Activated gamma-delta T cell treated with anti-CD3 and anti-CD28 coated beads, Interleukin-2, amount 50 U/mL, for 16 hours (primary cell): ENCODE data around the gene GIT2.
A peak's percentile ranks its signal among the peaks of the same experiment; 100 is the strongest.
"Not testable (repeated sequence)": the region's sequence is repeated elsewhere in the genome, so short reads cannot be mapped to it uniquely, and the experiment has no call there.

Experiments
- DNase-seq: peaks from one replicate; pipeline ENCODE4 v3.0.0-alpha.2; 2020; ENCODE audit warnings: low read depth

Gene GIT2, protein sequence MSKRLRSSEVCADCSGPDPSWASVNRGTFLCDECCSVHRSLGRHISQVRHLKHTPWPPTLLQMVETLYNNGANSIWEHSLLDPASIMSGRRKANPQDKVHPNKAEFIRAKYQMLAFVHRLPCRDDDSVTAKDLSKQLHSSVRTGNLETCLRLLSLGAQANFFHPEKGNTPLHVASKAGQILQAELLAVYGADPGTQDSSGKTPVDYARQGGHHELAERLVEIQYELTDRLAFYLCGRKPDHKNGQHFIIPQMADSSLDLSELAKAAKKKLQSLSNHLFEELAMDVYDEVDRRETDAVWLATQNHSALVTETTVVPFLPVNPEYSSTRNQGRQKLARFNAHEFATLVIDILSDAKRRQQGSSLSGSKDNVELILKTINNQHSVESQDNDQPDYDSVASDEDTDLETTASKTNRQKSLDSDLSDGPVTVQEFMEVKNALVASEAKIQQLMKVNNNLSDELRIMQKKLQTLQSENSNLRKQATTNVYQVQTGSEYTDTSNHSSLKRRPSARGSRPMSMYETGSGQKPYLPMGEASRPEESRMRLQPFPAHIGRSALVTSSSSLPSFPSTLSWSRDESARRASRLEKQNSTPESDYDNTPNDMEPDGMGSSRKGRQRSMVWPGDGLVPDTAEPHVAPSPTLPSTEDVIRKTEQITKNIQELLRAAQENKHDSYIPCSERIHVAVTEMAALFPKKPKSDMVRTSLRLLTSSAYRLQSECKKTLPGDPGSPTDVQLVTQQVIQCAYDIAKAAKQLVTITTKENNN

DNA sequence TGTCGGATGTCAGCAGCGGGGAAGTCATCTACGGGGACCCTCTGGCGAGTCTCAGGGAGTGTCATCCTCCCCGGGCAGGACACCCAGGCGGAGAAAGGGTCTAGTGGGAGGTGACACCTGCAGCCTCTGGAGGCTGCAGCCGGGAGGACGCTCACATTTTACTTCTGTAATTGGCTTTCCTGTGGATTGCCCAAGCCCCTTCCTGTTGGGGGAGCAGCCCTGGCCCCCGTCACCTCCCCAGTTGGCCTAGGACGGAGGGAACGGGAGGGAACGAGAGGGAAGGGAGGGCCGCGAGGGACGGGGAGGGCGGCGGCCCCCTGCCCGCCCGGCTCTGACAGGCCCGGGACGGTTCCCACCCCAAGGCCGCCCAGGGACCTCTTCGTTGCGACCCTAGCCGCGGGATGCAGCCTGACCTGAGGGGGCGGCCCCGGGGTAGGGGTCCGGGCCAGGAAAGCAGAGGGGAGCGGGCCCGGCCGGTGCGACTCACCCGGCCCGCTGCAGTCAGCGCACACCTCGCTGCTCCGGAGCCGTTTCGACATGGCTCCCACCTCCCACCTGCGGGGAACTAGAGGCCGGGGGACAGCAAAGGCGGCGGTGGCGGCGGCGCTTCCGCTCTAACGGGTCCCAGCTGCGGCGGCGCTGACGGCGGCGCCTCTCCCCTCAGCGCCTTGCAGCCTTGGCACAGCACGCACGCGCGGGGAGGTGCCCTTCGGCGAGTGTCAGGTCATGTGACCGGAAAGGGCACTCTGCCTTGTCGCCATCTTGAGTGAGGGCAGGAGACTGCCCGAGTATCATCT lies at the start of gene GIT2:
TSS of gene GIT2 (minus strand) at position 683 of the 797 bp plus-strand sequence. CDS start at position 539, 144 bp downstream.
- peak; percentile 92 for DNase-seq

GRCh38 chr12:110042264-110042663 lies 46.1 kb upstream of the GIT2 start:
- no peak for DNase-seq

DNA sequence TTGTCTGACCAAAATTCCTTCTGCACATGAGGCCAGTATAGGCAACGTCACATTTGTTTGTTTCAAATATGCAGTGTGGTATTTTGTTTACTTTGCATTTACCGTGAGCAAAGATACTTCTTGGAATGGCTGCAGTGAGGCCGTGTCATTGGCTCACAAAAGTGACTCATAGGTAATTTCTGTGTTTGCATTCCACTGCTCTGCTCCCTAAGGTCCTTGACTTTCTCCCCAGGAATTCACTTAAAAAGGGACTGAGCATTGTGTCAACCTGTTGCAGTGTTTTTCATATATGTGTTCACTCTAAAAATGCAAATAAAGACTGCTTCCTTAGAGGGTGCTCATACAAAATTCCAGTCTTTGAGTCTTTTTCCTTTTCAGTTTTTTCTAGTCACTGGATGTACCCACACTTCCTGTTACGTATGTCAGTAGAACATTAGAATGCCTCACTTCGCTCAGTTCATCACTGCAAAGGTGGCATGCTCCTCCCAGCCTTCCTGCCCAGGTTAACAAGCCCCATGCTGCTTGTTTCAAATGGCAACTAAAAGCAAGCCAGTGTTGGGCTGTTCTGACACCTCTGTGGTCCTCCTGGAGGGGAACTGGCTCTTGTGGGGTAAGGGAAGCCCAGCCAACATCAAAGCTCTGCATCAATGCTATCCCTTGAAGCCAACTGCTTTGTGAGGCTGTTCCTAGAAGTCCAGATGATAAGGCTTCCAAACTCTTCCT lies 43.1 kb upstream of the GIT2 start:
- DNase-seq, result no peak

- no peak for DNase-seq
Observed at GRCh38 chr12:110038741-110039084, 42.5 kb upstream of the GIT2 start.

GRCh38 chr12:110037315-110037714 lies 41.1 kb upstream of the GIT2 start:
- DNase-seq, result no peak

- no peak for DNase-seq
Observed at GRCh38 chr12:110035534-110036104, 39.5 kb upstream of the GIT2 start.

DNA sequence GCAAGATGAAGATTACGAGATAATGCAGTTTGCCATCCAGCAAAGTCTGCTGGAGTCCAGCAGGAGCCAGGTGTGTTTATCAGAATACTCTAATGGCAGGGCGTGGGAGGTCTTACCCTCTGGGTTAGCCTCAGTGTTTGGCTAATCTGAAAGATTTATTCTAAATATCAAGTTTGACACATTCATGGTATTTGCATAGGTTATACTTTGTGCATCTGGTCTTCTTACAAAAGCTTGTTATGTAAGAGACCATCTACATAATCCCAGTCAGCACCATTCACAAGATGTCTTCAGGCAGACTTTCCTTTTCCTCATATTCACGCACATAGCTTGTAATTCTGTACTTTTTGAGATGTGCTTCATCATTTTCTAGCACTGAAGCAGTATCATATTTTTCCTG lies 37.7 kb upstream of the GIT2 start:
- no peak for DNase-seq

GRCh38 chr12:110029290-110029815 lies 33.2 kb upstream of the GIT2 start:
- no peak for DNase-seq

DNA sequence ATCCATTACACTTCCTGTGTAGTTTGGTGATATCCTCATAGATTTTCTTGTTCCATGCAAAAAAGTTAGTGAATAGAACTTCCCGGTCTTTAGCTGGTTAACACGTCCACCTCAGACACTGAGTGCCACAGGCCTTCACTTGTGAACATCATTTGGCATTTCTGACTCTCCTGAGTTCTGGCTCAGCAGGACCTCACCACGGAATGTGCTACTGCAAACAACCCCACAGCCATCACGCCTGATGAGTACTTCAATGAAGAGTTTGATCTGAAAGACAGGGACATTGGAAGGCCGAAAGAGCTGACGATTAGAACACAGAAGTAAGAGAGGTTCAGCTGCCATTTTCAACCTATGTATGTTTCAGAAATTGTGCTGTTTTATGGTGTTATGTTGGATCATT lies 32.2 kb upstream of the GIT2 start:
- DNase-seq, result no peak

- DNase-seq, result no peak
Observed at GRCh38 chr12:110024051-110024450, 27.9 kb upstream of the GIT2 start.

GRCh38 chr12:110023059-110023980 lies 27.2 kb upstream of the GIT2 start:
- no peak for DNase-seq

- DNase-seq, result no peak
Observed at GRCh38 chr12:110020956-110021355, 24.8 kb upstream of the GIT2 start.

DNA sequence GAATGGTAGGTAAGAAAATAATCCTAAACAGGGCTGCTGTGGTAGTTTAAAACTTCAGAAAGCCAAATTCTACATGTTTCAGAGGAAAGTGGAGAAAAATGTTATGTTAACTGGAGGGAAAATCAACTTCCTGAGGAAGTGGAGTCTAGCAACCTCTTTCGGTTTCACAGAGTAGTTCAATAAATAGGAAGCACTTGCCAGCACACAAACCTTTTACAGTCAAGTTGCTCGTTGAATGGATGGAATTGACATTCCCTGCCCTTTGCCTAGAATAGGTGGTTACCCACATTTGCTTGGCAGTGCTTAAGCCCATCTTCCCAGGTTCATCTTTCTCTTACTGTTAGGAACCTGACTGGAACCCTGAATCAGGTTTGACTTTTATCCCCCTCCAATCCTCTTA lies 19.0 kb upstream of the GIT2 start:
- no peak for DNase-seq

- no peak for DNase-seq
Observed at GRCh38 chr12:110012659-110013058, 16.5 kb upstream of the GIT2 start.

GRCh38 chr12:110012137-110012536 lies 16.0 kb upstream of the GIT2 start:
- no peak for DNase-seq

- no peak for DNase-seq
Observed at GRCh38 chr12:110010853-110011723, 14.9 kb upstream of the GIT2 start.

- not testable (repeated sequence) for DNase-seq
Observed at GRCh38 chr12:110008681-110009398, 12.7 kb upstream of the GIT2 start.

DNA sequence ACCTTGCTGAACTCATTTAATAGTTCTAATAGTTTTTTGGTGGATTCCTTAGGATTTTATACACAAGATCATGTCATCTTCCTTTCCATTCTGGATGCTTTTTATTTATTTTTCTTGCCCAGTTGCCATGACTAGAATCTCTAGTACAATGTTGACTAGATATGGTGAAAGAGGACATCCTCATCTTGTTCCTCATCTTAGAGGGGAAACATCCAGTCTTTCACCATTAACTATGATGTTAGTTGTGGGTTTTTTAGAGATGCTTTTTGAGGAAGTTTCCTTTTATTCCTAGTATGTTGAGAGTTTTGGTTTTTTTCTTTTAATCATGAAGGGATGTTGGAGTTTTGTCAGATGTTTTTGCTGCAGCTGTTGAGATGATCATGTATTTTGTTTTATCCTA lies 11.7 kb upstream of the GIT2 start:
- no peak for DNase-seq

DNA sequence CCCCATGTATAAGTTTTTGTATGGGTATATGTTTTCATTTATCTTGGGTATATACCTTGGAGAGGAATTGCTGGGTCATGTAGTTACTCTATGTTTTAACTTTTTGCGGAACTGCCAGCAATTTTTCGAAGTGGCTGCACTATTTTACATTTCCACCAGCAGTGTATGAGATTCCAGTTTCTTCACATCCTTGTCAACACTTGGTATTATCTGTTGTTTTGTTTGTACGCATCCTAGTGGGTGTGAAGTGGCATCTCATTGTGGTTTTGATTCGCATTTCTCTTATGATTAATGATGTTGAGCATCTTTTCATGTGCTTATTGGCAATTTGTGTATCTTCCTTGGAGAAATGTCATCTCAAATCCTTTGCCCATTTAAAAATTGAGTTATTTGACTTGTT lies 9.9 kb upstream of the GIT2 start:
- no peak for DNase-seq
